Activated naive CD8-positive, alpha-beta T cell treated with anti-CD3 and anti-CD28 coated beads, Interleukin-2, amount 50 U/mL, for 24 hours (primary cell): ENCODE results near the gene KRT15.

Source experiments
- ATAC-seq: fragments of 150-1000 bp; cut with Tn5 transposase; one replicate; pipeline ENCODE4 v1.10.0; 2021
- DNase-seq: peaks from one replicate; pipeline ENCODE4 v3.0.0; 2021
- H3K27ac Mint-ChIP-seq: one replicate; pipeline ENCODE4 v1.8.0; 2021; ENCODE audit warnings: mild to moderate bottlenecking, mixed read lengths
- H3K27me3 Mint-ChIP-seq: one replicate; pipeline ENCODE4 v1.8.0; 2021; ENCODE audit warnings: mixed read lengths
- H3K36me3 Mint-ChIP-seq: one replicate; pipeline ENCODE4 v1.8.0; 2021; ENCODE audit warnings: low read depth, mixed read lengths
- H3K4me1 Mint-ChIP-seq: one replicate; pipeline ENCODE4 v1.8.0; 2021; ENCODE audit warnings: mixed read lengths
- H3K4me3 Mint-ChIP-seq: one replicate; pipeline ENCODE4 v1.8.0; 2021; ENCODE audit warnings: mild to moderate bottlenecking, moderate library complexity, mixed read lengths
- H3K9me3 Mint-ChIP-seq: one replicate; pipeline ENCODE4 v1.8.0; 2021; ENCODE audit warnings: mixed read lengths

KRT15 gene

DNA sequence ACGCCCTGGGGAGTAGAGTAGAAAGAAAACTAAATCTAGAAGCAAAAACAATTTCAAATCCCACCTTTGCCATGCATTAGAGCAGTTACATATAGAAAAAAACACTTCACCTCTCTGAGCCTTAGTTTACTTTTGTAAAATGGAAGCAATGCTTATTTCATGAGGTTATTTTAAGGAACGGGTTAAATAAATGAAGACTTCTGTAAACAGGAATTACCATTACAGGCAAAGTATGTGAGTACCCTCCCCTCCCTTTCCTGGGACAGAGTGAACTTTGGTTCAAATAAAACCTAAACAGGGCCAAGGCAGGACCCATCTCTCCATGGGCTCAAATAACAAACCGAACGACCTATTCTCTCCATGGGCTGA, 4.5 kb upstream of the KRT15 start:
- no peak for ATAC-seq
- Mint-ChIP-seq H3K27ac (no peak overlapping the region), H3K4me1 (no peaks in the 10 kb centered on the region), H3K4me3 (no peak overlapping the region), H3K9me3 (no peaks in the 10 kb centered on the region), H3K36me3 (no peaks in the 10 kb centered on the region), H3K27me3 (peaks cover 21% of the 10 kb centered on the region)
- DNase-seq: no peak

DNA sequence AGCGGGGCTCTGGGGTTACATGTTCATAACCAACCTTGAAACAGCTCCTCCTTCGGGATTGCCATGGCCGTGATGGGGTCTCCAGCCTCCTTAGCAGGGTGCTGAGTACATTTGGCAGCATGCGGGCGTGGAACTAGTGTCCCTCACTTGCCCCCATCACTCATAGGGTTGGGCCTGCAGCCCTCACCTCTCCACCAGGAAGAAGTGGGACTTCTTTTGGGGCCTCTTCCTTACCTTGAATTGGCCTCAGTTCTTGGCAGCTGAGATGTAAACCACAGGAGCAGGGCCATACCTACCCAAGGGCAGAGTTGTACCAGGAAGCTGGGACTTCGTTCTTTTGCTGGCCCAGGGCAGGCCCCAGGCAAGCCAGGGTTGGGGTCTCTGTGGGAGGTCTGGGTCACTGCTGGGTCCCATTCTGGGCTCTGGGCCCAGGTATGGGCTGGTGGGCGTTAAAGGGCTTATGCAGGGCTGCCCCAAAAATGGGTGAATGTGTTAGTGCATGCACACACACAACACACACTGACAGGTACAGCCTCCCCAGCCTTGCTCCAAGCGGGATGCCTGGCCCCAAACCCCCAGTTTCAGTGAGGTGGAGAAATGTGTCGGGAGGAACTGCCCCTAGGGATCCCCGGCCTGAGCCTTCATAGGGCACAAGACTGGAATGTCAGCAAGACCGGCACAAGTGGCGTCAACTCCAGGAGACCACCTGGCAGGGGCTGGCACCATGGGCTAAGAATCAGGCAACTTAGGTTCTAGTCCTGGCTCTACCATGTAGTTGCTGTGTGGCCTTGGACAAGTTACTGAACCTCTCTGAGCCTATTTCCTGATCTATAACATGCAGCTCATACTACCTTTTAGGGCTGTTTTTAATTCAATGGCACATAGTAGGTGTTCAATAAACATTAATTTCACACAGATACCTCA, 3.9 kb upstream of the KRT15 start:
- Mint-ChIP-seq H3K9me3 (no peaks in the 10 kb centered on the region), H3K4me3 (no peak overlapping the region), H3K4me1 (no peaks in the 10 kb centered on the region), H3K36me3 (no peaks in the 10 kb centered on the region), H3K27ac (no peak overlapping the region), H3K27me3 (peaks cover 18% of the 10 kb centered on the region)
- no peak for DNase-seq
- no peak for ATAC-seq

DNA sequence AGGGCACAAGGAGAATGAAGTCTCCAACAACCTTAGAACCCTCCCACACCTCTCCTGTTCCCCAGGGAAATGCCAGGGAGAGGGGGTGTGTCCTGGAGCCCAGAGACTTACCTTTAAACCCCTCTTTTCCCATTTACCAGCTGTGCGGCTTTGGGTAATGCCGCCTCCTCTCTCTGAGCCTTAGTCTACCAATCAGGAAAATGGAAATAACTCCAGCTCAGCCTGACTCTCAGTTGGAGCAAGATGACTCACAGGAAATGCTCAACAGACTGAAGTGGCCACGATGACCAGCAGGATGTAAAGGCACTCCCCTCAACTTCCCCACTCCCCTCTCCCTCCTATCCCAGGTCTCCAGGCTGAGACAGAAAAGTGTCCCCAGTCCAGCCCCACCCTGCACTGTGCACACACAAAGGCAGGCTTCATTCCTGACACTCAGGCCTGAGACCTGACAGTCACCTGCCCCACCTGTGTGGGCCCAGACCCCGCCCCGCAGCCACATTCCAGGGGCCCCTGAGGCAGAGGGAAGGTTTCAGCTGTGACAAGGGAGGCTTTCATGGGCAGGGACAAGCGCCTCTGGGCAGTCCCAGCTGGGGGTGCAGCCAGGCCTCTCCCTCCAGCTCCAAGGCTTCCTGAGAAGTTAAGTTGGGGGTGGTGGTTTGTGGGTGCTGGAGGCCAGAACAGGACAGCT, 3.0 kb upstream of the KRT15 start:
- Mint-ChIP-seq H3K27me3 (peaks cover 9% of the 10 kb centered on the region), H3K36me3 (no peaks in the 10 kb centered on the region), H3K9me3 (no peaks in the 10 kb centered on the region), H3K4me1 (no peaks in the 10 kb centered on the region), H3K4me3 (no peak overlapping the region), H3K27ac (no peak overlapping the region)
- no peak for DNase-seq
- no peak for ATAC-seq

DNA sequence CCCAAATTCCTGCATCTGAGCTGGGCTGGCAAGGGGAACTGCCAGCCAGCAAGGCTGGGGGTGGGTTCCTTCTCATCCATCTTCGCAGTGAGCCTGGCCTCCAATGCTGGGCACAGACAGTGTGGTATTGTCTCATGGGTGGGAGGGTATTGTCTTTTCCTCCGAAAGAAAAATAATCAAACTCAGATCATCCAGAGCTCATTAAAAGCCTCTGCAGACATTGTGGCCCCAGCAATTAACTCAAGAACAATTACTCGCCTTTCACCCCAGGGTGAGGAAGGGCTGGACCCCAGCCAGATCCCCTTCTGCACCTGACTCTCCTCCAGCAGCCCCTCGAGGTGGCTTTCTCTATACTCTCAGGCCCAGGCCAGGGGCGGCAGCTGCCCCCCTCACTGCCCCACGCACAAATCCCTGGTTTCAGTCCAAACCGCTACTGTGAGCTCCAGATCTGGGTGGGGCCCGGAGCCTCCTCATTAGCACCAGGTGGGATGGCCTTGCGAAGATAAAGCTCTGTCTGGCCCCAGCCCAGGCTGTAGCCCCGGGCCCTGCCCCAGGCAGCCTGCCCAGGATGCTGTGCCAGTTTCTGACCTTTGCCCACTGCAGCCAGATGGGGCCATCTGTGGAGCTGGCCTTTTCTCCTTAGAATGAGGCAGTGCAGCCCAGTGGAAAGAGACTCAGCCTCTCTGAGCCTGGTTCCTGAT, 2.3 kb upstream of the KRT15 start:
- ATAC-seq: no peak
- no peak overlapping the region for H3K27ac Mint-ChIP-seq
- H3K9me3 Mint-ChIP-seq: no peaks in the 10 kb centered on the region
- DNase-seq: no peak
- H3K4me3 Mint-ChIP-seq: no peak overlapping the region
- peaks cover 4% of the 10 kb centered on the region for H3K27me3 Mint-ChIP-seq
- no peaks in the 10 kb centered on the region for H3K4me1 Mint-ChIP-seq
- H3K36me3 Mint-ChIP-seq: no peaks in the 10 kb centered on the region

DNA sequence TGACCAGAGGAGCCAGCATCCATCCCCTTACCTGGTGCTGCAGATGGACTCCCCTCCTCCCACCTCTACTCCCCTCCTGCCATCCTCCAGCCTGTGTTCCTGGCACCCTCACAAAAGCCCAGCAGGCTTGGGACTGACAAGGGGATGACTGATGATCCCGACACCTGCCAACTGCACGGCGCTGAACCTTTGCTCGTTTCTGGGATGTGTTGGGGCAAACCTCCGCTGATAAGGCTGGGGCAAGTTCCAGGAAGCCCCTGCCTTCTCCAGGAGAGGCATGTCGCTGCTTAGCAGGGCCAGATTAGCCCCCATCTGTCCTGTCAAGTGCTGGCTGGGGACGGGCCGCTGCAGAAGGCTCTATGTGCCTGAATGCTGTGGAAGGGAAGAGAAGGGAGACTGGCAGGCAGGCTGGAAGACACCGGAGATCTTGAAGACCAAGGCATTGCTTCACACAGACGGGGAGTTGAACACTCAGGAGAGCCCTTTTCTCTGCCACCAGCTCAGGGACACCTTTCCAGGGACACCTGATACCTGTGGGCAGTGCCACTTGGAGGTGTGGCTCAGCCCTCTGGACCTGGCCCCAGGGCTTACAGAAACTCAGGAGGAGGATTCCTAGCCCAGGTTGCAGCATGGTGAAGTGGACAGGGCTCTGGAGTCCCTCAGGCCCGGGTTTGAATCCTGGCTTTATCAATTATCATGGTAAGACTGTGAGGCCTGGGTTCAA, 973 bp upstream of the KRT15 start:
- H3K27me3 Mint-ChIP-seq: peaks cover 1% of the 10 kb centered on the region
- no peaks in the 10 kb centered on the region for H3K4me1 Mint-ChIP-seq
- H3K9me3 Mint-ChIP-seq: no peaks in the 10 kb centered on the region
- ATAC-seq (no peak), DNase-seq (no peak)
- no peak overlapping the region for H3K4me3 Mint-ChIP-seq
- no peaks in the 10 kb centered on the region for H3K36me3 Mint-ChIP-seq
- H3K27ac Mint-ChIP-seq: no peak overlapping the region

DNA sequence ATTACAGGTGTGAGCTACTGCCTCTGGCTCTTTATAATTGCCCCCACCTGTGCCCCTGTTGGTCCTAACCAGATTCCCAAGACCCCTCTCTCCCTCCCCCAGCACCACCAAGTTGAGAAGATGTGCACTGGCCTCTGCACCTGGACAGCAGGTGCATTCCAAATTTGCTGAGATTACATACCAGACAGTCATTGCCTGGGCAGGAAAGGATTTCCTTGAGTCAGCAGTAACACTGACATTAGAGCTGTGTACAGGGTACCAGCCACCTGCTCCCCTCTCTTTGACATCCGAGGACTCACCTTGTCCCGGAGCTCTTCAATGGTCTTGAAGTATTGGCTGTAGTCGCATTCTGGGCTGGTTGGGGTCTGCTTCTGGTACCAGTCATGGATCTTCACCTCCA, 659 bp downstream of the KRT15 start:
- ATAC-seq: no peak

DNA sequence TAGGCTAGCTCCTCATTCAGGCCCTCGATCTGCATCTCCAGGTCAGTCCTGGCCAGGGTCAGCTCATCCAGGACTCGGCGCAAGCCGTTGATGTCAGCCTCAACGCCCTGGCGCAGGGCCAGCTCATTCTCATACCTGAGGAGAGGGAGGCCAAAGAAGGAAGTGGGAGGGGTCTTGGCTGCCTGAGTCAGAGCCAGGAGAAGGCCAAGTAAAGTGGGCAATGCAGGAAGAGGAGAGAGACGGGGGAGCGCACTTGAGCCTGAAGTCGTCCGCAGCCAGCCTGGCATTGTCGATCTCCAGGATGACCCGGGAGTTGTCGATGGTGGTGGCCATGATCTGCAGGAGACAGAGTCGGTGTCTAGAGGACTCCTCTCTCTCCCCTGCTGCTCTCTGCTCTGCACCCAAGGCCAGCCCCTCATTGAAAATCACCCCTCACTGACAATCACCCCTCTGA, 1.8 kb downstream of the KRT15 start:
- no peaks in the 10 kb centered on the region for H3K4me1 Mint-ChIP-seq
- H3K27me3 Mint-ChIP-seq: peaks cover 1% of the 10 kb centered on the region
- no peak overlapping the region for H3K27ac Mint-ChIP-seq
- DNase-seq: no peak
- H3K9me3 Mint-ChIP-seq: no peaks in the 10 kb centered on the region
- no peak for ATAC-seq
- no peaks in the 10 kb centered on the region for H3K36me3 Mint-ChIP-seq
- H3K4me3 Mint-ChIP-seq: no peak overlapping the region

More for the DNA sequence above, 659 bp downstream of the KRT15 start:
- no peak for DNase-seq
- Mint-ChIP-seq H3K4me1 (no peaks in the 10 kb centered on the region), H3K27ac (no peak overlapping the region), H3K36me3 (no peaks in the 10 kb centered on the region), H3K9me3 (no peaks in the 10 kb centered on the region), H3K4me3 (no peak overlapping the region), H3K27me3 (peaks cover 1% of the 10 kb centered on the region)

DNA sequence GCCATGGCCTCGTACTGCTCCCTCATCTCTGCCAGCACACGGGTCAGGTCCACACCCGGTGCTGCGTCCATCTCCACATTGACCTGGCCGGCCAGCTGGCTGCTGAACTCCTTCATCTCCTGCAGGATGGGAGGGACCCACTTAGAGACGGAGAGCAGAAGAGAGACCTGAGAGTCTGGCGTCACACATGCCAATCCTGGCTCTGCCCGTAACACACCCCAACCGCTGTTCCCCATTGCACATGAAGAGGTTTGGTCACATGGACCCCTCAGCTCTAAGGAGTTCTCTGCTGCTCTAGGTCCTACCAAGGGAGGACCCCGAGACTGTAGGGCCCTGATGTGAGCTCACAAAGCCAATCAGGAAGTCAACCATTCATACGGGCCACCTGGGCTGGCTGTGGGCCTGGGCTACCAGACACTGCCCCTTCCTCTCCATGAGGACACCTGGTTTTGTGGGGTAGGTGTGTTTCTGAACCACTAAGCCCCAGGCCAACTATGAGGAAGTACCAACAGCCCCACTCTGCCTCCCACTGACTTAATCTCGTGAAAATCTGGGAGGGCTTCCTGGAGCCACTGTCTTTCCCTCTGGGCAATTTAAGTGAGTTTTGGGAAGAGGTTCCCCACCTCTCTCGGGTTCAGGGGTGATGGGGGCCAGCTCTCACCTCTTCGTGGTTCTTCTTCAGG, 2.4 kb downstream of the KRT15 start:
- DNase-seq: no peak
- peaks cover 1% of the 10 kb centered on the region for H3K27me3 Mint-ChIP-seq
- no peaks in the 10 kb centered on the region for H3K36me3 Mint-ChIP-seq
- H3K4me1 Mint-ChIP-seq: no peaks in the 10 kb centered on the region
- H3K4me3 Mint-ChIP-seq: no peak overlapping the region
- no peak overlapping the region for H3K27ac Mint-ChIP-seq
- no peak for ATAC-seq
- no peaks in the 10 kb centered on the region for H3K9me3 Mint-ChIP-seq

DNA sequence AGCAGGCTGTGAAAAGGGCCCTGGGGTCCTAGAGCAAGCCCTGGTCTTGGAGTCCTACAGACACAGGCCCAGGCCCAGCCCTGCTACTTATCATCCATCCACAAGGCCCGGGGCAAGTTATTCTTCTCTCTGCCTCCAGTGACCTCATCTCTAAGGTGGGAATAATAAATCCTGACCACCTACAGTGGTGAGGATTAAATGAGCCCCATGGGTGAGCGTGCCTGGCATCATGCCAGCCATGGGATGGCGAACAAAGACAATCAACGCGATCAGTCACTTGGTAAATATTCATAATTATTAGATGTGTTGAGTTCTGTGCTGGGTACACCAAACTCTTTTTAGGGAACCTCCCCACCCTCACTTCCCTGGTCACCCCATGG, 5.5 kb downstream of the KRT15 start:
- H3K4me1 Mint-ChIP-seq: no peaks in the 10 kb centered on the region
- no peak for ATAC-seq
- no peak for DNase-seq
- H3K36me3 Mint-ChIP-seq: no peaks in the 10 kb centered on the region
- no peaks in the 10 kb centered on the region for H3K9me3 Mint-ChIP-seq
- H3K4me3 Mint-ChIP-seq: no peak overlapping the region
- H3K27me3 Mint-ChIP-seq: peaks cover 1% of the 10 kb centered on the region
- H3K27ac Mint-ChIP-seq: no peak overlapping the region

DNA sequence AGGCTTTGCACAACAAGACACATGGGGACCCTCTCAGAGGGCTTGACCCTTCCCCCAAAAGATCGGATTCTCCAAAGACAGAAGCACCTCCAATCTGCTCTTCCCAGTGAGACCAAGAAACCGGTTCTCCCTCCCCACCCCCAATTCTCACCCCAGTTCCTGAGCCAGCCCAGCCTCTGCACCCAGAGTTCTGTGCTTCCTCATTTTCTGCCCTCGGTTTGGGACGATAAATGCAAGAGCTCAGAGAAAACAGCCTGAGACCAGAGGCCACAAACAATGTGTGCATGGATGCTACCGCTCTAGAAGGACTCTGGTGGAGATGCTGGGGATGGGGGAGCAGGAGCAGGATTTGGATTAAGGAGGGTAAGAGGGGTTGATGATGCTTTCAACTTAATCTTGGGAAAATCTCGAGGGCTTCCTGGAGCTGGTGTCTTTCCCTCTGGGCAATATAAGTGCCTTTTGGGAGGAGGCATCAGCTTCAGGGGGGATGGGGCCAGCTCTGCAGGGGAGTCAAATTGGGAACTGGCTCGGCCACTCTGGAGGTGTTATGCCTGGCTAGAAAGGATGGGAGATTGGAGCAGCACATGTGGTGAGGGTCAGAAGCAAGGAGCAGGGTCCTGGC, 6.0 kb downstream of the KRT15 start:
- no peak for ATAC-seq
- H3K27ac Mint-ChIP-seq: no peak overlapping the region
- no peak for DNase-seq
- H3K36me3 Mint-ChIP-seq: no peaks in the 10 kb centered on the region
- no peak overlapping the region for H3K4me3 Mint-ChIP-seq
- H3K27me3 Mint-ChIP-seq: no peaks in the 10 kb centered on the region
- H3K4me1 Mint-ChIP-seq: no peaks in the 10 kb centered on the region
- no peaks in the 10 kb centered on the region for H3K9me3 Mint-ChIP-seq

DNA sequence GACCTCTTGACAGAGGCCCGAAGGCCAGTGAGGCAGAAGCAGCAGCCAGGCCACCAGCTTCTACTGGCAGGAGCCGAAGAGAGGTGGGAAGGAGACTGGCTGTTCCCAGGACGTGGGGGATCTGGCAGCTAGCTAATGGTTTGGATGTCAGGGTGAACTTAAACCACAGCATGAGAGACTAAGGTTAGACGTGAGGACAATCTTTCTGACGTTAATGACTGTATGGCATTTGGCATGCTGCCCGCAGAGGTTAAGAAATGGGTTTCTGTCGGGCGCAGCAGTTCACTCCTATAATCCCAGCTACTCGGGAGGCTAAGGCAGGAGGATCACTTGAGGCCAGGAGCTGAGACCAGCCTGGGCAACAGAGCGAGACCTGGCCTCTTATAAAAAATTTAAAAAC, 7.0 kb downstream of the KRT15 start:
- Mint-ChIP-seq H3K9me3 (no peaks in the 10 kb centered on the region), H3K4me1 (no peaks in the 10 kb centered on the region), H3K36me3 (no peaks in the 10 kb centered on the region), H3K4me3 (no peak overlapping the region), H3K27ac (no peak overlapping the region), H3K27me3 (no peaks in the 10 kb centered on the region)
- DNase-seq (no peak), ATAC-seq (no peak)

DNA sequence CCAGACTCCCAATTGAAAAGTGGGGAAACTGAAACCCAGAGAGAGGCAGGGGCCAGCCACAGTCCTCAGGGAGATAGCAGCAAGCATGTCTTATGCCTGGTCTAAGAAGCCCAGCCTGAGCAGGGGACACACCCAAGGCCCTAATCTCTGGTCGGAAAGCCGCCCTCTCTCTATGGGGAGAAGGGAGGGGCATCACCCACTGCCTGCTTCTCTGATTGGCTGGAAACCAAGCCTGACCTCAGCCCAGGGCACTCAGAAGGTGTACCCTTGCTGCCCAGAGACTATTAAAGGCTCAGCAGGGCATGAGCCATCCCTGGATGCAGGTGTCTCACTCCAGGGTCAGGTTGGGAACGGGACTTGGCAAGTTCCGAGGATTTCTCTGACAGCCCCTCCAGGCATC, 7.6 kb downstream of the KRT15 start:
- ATAC-seq (no peak), DNase-seq (no peak)
- Mint-ChIP-seq H3K27me3 (no peaks in the 10 kb centered on the region), H3K27ac (no peak overlapping the region), H3K36me3 (no peaks in the 10 kb centered on the region), H3K9me3 (no peaks in the 10 kb centered on the region), H3K4me3 (no peak overlapping the region), H3K4me1 (no peaks in the 10 kb centered on the region)

DNA sequence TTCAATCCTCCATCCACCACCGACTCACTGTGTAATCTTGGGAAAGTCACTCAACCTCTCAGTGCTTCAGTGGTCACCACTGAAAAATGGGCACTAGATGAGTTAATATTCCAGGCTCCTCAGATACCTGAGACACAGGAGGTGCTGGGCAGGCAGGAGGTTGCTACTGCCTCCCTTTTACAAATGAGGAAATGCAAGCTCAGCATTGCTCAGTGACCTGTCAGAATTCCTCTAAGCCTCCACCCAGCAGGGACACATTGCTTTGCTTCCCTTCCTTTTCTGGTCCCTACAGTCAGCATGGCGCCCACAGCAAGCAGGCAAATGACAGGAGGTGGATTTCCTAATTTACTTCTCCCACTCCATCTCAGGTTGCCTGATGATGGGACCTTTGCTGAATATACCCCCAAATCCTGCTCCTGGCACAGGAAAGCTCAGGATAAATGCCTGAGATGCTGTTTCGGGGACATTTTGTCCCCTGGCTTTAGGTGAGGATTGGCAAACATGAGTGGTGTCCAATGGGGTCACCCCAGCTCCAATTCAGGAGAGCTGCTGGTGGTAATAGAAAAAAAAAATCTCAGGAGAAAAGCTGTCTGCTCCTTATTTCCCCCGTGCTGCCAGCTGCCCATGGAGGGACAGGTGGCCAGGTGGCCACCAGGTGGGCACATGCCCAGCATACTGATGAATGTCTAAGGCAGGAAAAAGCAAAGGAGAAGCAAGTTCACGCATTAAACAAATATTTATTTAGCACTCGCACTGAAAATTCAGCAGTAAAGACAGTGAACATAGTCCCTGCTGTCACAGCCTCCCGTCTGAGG, 8.2 kb downstream of the KRT15 start:
- Mint-ChIP-seq H3K27me3 (no peaks in the 10 kb centered on the region), H3K4me3 (no peak overlapping the region), H3K9me3 (no peaks in the 10 kb centered on the region), H3K27ac (no peak overlapping the region), H3K4me1 (no peaks in the 10 kb centered on the region), H3K36me3 (no peaks in the 10 kb centered on the region)
- no peak for DNase-seq
- no peak for ATAC-seq
